AG04449 (cell line): ENCODE data around the gene CAV3.

Experiments used
- CTCF ChIA-PET: fragments of 350-600 bp; formaldehyde crosslinking; extraction: SDS; loops from one replicate; lab custom pipeline; 2021; ENCODE audit warnings: antibody characterized with exemption; lab: Yijun Ruan, JAX
- POLR2A ChIA-PET: fragments of 400-600, 350-600 bp; formaldehyde crosslinking; extraction: SDS; loops from one replicate; lab custom pipeline; 2020; ENCODE audit warnings: antibody characterized with exemption, inconsistent platforms; lab: Yijun Ruan, JAX
- DNase-seq: peaks from one replicate; pipeline ENCODE4 v3.0.0-alpha.2; 2010; ENCODE audit warnings: low read depth, low spot score
- H3K4me3 ChIP-seq: 2 replicates; pipeline ENCODE4 v1.5.1; 2011; ENCODE audit warnings: low read depth, mild to moderate bottlenecking, control low read depth, low read length
- CTCF ChIP-seq: IDR thresholded peaks from one replicate; pipeline ENCODE4 v1.5.1; 2011; ENCODE audit warnings: mild to moderate bottlenecking, moderate library complexity, low read length, control low read depth, inconsistent platforms; ENCODE audit not compliant: insufficient read depth; ENCODE audit errors: missing control alignments

Gene CAV3

GRCh38 chr3:8724108-8724752 is 9.4 kb upstream of the CAV3 start:
- H3K4me3 ChIP-seq: no peak overlapping the region
- DNase-seq: no peak
- ChIA-PET CTCF (interaction anchor here (1.4 to 2.4 kb wide), 4 partner anchors 9 to 61 kb away, joined by 5 to 8 read pairs (median 6); no protein-coding TSS in a partner anchor), POLR2A (no interaction called here)
- TF ChIP-seq CTCF: no peak

- H3K4me3 ChIP-seq: no peak overlapping the region
- CTCF ChIA-PET: interaction anchor here (2.2 kb wide), 1 partner anchor 14 kb away, joined by 7 read pairs; no protein-coding TSS in a partner anchor
- no peak for TF ChIP-seq CTCF
- POLR2A ChIA-PET: no interaction called here
- no peak for DNase-seq
Observed at GRCh38 chr3:8727605-8728512, 5.7 kb upstream of the CAV3 start.

GRCh38 chr3:8729479-8729878 is 4.1 kb upstream of the CAV3 start:
- POLR2A ChIA-PET: no interaction called here
- CTCF ChIA-PET: no interaction called here

GRCh38 chr3:8730656-8731055 is 2.9 kb upstream of the CAV3 start:
- TF ChIP-seq CTCF: no peak
- no peak overlapping the region for H3K4me3 ChIP-seq
- DNase-seq: no peak
- ChIA-PET POLR2A (no interaction called here), CTCF (interaction anchor here (0.9 to 1.6 kb wide), 2 partner anchors 17 to 259 kb away, joined by 3 read pairs; no protein-coding TSS in a partner anchor)

More at GRCh38 chr3:8729479-8729878, 4.1 kb upstream of the CAV3 start:
- no peak for TF ChIP-seq CTCF
- no peak for DNase-seq
- H3K4me3 ChIP-seq: no peak overlapping the region

- H3K4me3 ChIP-seq: no peak overlapping the region
- no peak for DNase-seq
- no peak for TF ChIP-seq CTCF
- POLR2A ChIA-PET: no interaction called here
- CTCF ChIA-PET: interaction anchor here (0.7 kb wide), 1 partner anchor 30 kb away, joined by 3 read pairs; no protein-coding TSS in a partner anchor
Observed at GRCh38 chr3:8732413-8732812, 1.2 kb upstream of the CAV3 start.
